HUES6 (cell line): ENCODE results near the gene HHIPL1.

Experiments used
- H3K27ac ChIP-seq: 2 replicates; pipeline ENCODE4 v1.7.0; 2013; ENCODE audit warnings: low read depth, mild to moderate bottlenecking, low read length, inconsistent platforms
- H3K27me3 ChIP-seq: 2 replicates; pipeline ENCODE4 v1.6.1; 2013; ENCODE audit warnings: low read length; ENCODE audit not compliant: control insufficient read depth, insufficient read depth
- H3K36me3 ChIP-seq: 2 replicates; pipeline ENCODE4 v1.6.1; 2013; ENCODE audit warnings: low read length; ENCODE audit not compliant: control insufficient read depth, insufficient read depth
- H3K4me1 ChIP-seq: 2 replicates; pipeline ENCODE4 v1.6.1; 2013; ENCODE audit warnings: low read length; ENCODE audit not compliant: control insufficient read depth, insufficient read depth
- H3K4me3 ChIP-seq: 2 replicates; pipeline ENCODE4 v1.5.1; 2013; ENCODE audit warnings: low read depth, low read length
- H3K9ac ChIP-seq: one replicate; pipeline ENCODE4 v1.6.1; 2013; ENCODE audit warnings: mild to moderate bottlenecking, low read length
- H3K9me3 ChIP-seq: 2 replicates; pipeline ENCODE4 v1.6.1; 2013; ENCODE audit warnings: low read depth, low read length; ENCODE audit not compliant: control insufficient read depth, insufficient read depth

HHIPL1 gene

GRCh38 chr14:99685596-99685995 lies 40.7 kb downstream of the HHIPL1 start:
- Histone ChIP-seq H3K9ac (no peak overlapping the region), H3K27me3 (peaks cover 9% of the 10 kb centered on the region; the same call in 1 of the 2 replicates), H3K27ac (no peak overlapping the region), H3K9me3 (no peaks in the 10 kb centered on the region), H3K4me1 (peaks cover 19% of the 10 kb centered on the region), H3K36me3 (no peaks in the 10 kb centered on the region), H3K4me3 (no peak overlapping the region)

GRCh38 chr14:99686557-99687283 lies 41.8 kb downstream of the HHIPL1 start:
- peaks cover 19% of the 10 kb centered on the region for H3K4me1 ChIP-seq
- H3K36me3 ChIP-seq = no peaks in the 10 kb centered on the region
- H3K4me3 ChIP-seq = no peak overlapping the region
- H3K9ac ChIP-seq = no peak overlapping the region
- H3K27me3 ChIP-seq = peaks cover 9% of the 10 kb centered on the region; the same call in 1 of the 2 replicates
- H3K27ac ChIP-seq = no peak overlapping the region
- H3K9me3 ChIP-seq = no peaks in the 10 kb centered on the region

- no peaks in the 10 kb centered on the region for H3K9me3 ChIP-seq
- H3K4me3 ChIP-seq = no peak overlapping the region
- H3K27ac ChIP-seq = no peak overlapping the region
- H3K36me3 ChIP-seq = no peaks in the 10 kb centered on the region
- peaks cover 9% of the 10 kb centered on the region; the same call in 1 of the 2 replicates for H3K27me3 ChIP-seq
- peaks cover 17% of the 10 kb centered on the region for H3K4me1 ChIP-seq
- H3K9ac ChIP-seq = no peak overlapping the region
Measured at GRCh38 chr14:99687284-99688209, 42.6 kb downstream of the HHIPL1 start.

DNA sequence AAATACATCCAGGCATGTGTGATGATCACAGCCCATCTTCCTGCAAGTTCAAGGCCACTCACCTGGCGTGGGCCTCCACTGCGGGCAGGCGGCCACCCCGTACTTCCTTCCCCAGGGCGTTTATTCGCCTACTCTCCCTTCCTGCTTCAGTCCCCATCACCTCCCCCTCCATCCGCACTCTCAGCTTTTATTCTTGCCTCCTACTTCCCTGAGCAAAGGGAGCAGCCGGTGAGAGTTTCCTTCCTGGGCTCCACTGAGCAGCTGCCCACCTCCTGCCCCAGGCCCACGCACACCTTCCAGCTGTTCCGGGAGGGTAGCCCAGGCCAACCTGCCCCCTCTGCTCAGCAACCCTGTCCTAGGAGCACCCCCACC lies 43.3 kb downstream of the HHIPL1 start:
- Histone ChIP-seq H3K36me3 (no peaks in the 10 kb centered on the region), H3K4me3 (no peak overlapping the region), H3K9ac (no peak overlapping the region), H3K4me1 (peaks cover 13% of the 10 kb centered on the region), H3K27me3 (peaks cover 9% of the 10 kb centered on the region; the same call in 1 of the 2 replicates), H3K9me3 (no peaks in the 10 kb centered on the region), H3K27ac (no peak overlapping the region)

DNA sequence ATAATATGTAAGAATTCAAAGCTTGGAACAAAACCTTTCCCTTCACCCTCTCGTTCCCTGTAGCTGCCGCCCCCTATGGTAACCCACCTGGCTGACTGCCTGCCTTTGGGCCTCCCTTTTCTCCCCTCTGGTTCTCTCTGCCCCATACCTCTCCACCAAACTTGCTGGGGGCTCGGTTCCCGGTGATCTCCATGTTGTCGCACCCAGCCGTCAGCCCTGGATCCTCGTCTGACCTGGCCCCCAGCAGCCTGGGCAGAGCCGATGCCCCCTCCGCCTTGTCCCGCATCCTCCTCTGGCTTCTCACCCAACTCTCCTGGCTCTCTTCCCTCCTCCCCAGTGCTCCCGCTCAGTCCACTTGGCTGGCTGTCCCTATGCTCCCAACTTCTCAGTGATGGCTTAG lies 43.7 kb downstream of the HHIPL1 start:
- H3K9ac ChIP-seq = no peak overlapping the region
- peaks cover 12% of the 10 kb centered on the region for H3K4me1 ChIP-seq
- H3K9me3 ChIP-seq = no peaks in the 10 kb centered on the region
- H3K27me3 ChIP-seq = peaks cover 9% of the 10 kb centered on the region; the same call in 1 of the 2 replicates
- H3K4me3 ChIP-seq = no peak overlapping the region
- H3K36me3 ChIP-seq = no peaks in the 10 kb centered on the region
- no peak overlapping the region for H3K27ac ChIP-seq

DNA sequence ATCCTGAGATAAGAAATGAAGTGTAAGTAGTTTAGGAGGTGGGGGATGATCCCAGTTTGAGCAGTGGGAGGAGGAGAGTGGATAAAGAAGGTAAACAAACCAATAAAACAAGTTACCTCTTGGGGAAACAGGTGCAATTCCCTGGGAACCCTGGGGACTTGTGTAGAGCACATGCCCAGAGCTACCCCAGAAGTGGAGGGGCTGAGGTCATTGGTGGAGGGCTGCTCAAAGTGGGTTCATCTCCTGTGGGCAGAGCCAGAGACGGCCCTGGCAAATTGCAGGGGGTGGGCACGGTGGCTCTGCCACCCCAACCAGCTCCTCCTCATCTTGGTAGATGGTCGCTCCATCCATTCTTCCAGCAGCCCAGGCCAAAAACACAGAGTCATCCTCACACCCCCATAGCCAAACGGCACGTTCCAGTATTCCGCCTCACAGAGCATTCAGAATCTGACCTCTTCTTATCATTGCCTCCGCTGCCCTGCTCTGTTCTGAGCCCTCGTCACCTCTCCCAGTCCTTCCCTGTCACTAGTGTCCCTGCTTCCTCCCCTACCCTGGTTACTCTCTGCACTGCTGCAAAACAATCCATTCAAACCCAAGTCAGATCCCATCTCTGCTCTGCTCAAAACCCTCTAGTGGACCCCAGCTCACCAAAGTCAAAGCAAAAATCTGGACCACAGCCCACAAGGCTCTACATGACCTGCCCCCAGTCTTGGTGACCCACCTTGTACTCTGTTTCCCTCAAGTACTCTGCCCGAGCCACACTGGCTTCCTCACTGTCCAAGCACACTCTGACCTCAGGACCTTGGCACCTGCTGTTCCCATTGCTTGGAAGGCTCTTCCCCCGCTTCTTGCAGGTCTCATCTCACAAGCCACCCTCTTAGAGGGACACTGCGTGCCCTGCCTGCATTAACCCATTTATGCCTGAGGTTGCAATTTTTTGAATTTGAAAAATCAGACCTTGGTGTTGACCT lies 44.6 kb downstream of the HHIPL1 start:
- H3K9ac ChIP-seq = no peak overlapping the region

DNA sequence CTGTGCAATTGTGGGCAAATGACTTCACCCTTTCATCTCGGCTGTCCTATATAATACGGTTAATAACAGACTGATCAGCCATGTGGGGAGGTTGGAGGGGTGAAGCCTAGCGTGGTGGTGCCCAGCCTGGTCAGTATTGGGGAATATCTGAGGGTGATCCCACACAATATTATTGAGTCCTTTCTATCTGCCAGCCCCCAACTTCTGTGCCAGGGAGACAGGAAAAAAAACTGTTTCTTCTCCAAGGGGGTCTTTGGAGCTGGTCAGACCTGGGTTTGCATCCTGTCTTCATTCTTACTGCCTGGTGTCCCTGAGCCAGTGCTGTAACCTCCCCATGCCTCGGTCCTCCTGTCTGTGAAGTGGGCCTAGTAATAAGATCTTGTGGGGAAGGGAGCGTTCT lies 45.7 kb downstream of the HHIPL1 start:
- no peaks in the 10 kb centered on the region for H3K9me3 ChIP-seq

More for the DNA sequence above, 44.6 kb downstream of the HHIPL1 start:
- peaks cover 12% of the 10 kb centered on the region for H3K4me1 ChIP-seq
- H3K4me3 ChIP-seq = no peak overlapping the region
- peaks cover 9% of the 10 kb centered on the region; the same call in 1 of the 2 replicates for H3K27me3 ChIP-seq
- H3K27ac ChIP-seq = no peak overlapping the region
- H3K9me3 ChIP-seq = no peaks in the 10 kb centered on the region
- H3K36me3 ChIP-seq = no peaks in the 10 kb centered on the region

DNA sequence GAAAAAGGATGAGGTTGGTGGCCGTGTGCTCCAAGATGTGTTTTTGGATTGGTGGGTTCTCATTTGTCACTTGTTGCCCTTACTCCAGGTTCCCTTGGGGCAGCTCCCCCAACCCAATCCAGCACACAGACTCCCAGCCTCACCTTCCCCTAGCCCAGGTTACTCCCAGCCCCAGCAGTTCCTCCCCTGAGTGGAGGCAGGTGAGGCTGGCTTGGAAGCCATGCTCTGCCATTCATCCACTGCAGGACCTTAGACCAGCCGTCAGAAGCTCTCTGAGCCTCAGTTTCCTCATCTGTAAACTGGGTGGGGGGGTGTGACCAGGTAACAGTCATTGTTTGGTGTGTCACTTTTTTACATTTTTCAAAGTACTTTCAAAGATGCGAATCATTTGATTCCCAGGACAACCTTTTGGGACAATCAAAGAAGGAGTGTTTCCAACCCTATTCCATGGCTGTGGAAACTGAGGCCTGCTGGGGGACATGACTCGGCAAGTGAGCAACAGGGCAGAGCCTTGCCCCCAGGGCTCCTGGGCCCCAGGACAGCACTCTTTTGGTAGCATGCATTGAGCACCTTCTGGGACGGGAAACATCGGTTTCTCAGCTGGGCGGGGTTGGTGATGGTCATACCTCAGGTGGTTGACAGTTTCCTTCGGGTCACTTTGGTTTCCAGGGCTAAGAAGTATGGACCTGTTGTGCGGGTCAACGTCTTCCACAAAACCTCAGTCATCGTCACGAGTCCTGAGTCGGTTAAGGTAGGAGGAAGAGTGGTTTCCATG lies 46.4 kb downstream of the HHIPL1 start:
- no peak overlapping the region for H3K9ac ChIP-seq
- H3K4me1 ChIP-seq = peaks cover 10% of the 10 kb centered on the region
- no peak overlapping the region for H3K4me3 ChIP-seq
- no peaks in the 10 kb centered on the region for H3K9me3 ChIP-seq
- H3K27ac ChIP-seq = no peak overlapping the region
- H3K36me3 ChIP-seq = no peaks in the 10 kb centered on the region
- no peaks in the 10 kb centered on the region for H3K27me3 ChIP-seq

More for the DNA sequence above, 45.7 kb downstream of the HHIPL1 start:
- Histone ChIP-seq H3K4me1 (peaks cover 10% of the 10 kb centered on the region), H3K9ac (no peak overlapping the region), H3K27ac (no peak overlapping the region), H3K27me3 (peaks cover 6% of the 10 kb centered on the region; the same call in 1 of the 2 replicates), H3K36me3 (no peaks in the 10 kb centered on the region), H3K4me3 (no peak overlapping the region)

- Histone ChIP-seq H3K9me3 (no peaks in the 10 kb centered on the region), H3K36me3 (no peaks in the 10 kb centered on the region), H3K27me3 (no peaks in the 10 kb centered on the region), H3K9ac (no peak overlapping the region), H3K4me1 (no peaks in the 10 kb centered on the region), H3K4me3 (no peak overlapping the region), H3K27ac (no peak overlapping the region)
Measured at GRCh38 chr14:99693918-99694317, 49.0 kb downstream of the HHIPL1 start.

- no peaks in the 10 kb centered on the region for H3K27me3 ChIP-seq
- H3K4me3 ChIP-seq = no peak overlapping the region
- no peaks in the 10 kb centered on the region for H3K36me3 ChIP-seq
Measured at GRCh38 chr14:99696929-99697328, 52.0 kb downstream of the HHIPL1 start.

More at GRCh38 chr14:99696929-99697328, 52.0 kb downstream of the HHIPL1 start:
- H3K27ac ChIP-seq = no peak overlapping the region
- no peak overlapping the region for H3K9ac ChIP-seq
- H3K4me1 ChIP-seq = no peaks in the 10 kb centered on the region
- no peaks in the 10 kb centered on the region; the same call in 1 of the 2 replicates for H3K9me3 ChIP-seq
